Heart right ventricle (tissue), 16 donors: ENCODE measurements around the gene HNRNPL. TPM values are rescaled to one million over a fixed set of nuclear protein-coding genes. Genes with fewer than 3 reads are reported as not detected.
A peak's percentile ranks its signal among the peaks of the same experiment; 100 is the strongest.

Experiments used
- ATAC-seq, 8 donors: fragments of 200-7000 bp; cut with Tn5 transposase; one replicate each; pipeline ENCODE4 v1.9.1; 2020; ENCODE audit warnings: mild to moderate bottlenecking in 8 of 8, moderate library complexity in 8 of 8, moderate number of reproducible peaks in 1 of 8
- DNase-seq, 2 donors: peaks; one replicate each; pipeline ENCODE4 v3.0.0-alpha.2; 2020
- H3K27ac ChIP-seq, 10 donors: fragments of 200-600 bp; sonication (generic) in 2 of 10; one replicate each; pipeline versions ENCODE4 v1.5.0 to v1.8.0; 2020 to 2022; ENCODE audit warnings: mild to moderate bottlenecking in 3 of 10
- H3K27me3 ChIP-seq, 7 donors: fragments of 200-600 bp; one replicate each; pipeline ENCODE4 v1.8.0; 2021 to 2022; ENCODE audit warnings: mild to moderate bottlenecking in 2 of 7
- H3K36me3 ChIP-seq, 9 donors: fragments of 200-600 bp; sonication (generic) in 1 of 9; one replicate each; pipeline versions ENCODE4 v1.5.0 to v1.8.0; 2020 to 2022; ENCODE audit warnings: mild to moderate bottlenecking in 2 of 9
- H3K4me1 ChIP-seq, 9 donors: fragments of 200-600 bp; sonication (generic) in 1 of 9; one replicate each; pipeline versions ENCODE4 v1.5.0 to v1.8.0; 2020 to 2022; ENCODE audit warnings: mild to moderate bottlenecking in 4 of 9
- H3K4me3 ChIP-seq, 10 donors: fragments of 200-600 bp; sonication (generic) in 2 of 10; one replicate each; pipeline versions ENCODE4 v1.5.0 to v1.8.0; 2020 to 2022; ENCODE audit warnings: mild to moderate bottlenecking in 7 of 10, moderate library complexity in 2 of 10
- H3K9me3 ChIP-seq, 11 donors: fragments of 200-600 bp in 10 of 11; sonication (generic) in 2 of 11; one replicate each; pipeline versions ENCODE4 v1.5.0 to v1.8.0; 2013 to 2022; ENCODE audit warnings: mild to moderate bottlenecking in 2 of 11, control low read depth in 1 of 11, moderate library complexity in 1 of 11
- WGBS, 2 donors: extraction: QIAGEN DNeasy Blood & Tissue Kit; methylation state at CpG; one replicate each; pipeline ENCODE4 v1.1.7; 2013; ENCODE audit warnings: inconsistent platforms in 1 of 2; 5-methylcytosine and 5-hydroxymethylcytosine counted together
- intact Hi-C, 10 donors: fragments of 100-400 bp; cut with DNase I; formaldehyde crosslinking; loops; one replicate each; pipeline versions ENCODE4 v1.11.1 to v1.14.2; 2022
- polyA plus RNA-seq, 2 donors: library from polyadenylated mRNA; stranded (reverse); fragments of 200-250 nt; gene quantifications; one replicate each; pipeline ENCODE4 v1.2.3, GENCODE V29; 2013
- total RNA-seq, 10 donors: library from RNA; stranded (reverse); fragmentation: NEBNext Ultra II Directional in 3 of 10; extraction: Animal tissue kit (Norgen Biotek cat#: 25700) in 3 of 10; gene quantifications; one replicate each; pipeline versions ENCODE4 v1.2.1 to v1.2.4, GENCODE V29; 2021 to 2023
- TF ChIP-seq, protein P1 (sequence below), 9 donors: fragments of 200-600 bp; sonication (generic) in 2 of 9; IDR thresholded peaks; one replicate each; pipeline versions ENCODE4 v1.5.0 to v1.8.0; 2021 to 2022; ENCODE audit warnings: antibody characterized with exemption in 9 of 9, mild to moderate bottlenecking in 5 of 9, moderate library complexity in 1 of 9
- donor health status: Arrhythmogenic right ventricular cardiomyopathy.
- donor health status: ischemic (EF 13 %, LVEDD 7.1; RV severe dilation, severe dysfunction).
- donor health status: healthy with polysubstance abuse.
- donor health status: DM: no; HTN: yes; CAD: no.
- donor health status: DM: no; HTN: no; CAD: no.
- donor health status: ischemic (EF 25% LVEDD 6.9; RV normal size, moderate dysfunction).
- donor health status: ischemic (EF 25% LVEDD 5.7; RV mildly dilated, moderate dysfunction).
- donor health status: healthy.
- donor health status: DM: yes; HTN: yes; CAD: no.
- donor health status: Ischemic cardiomyopathy.
- donor health status: ischemic (EF 35%, LVEDD 5.7; RV mildly dilated, moderate dysfunction).
- donor health status: nonischemic (EF 11% LVEDD 7.7; RV severe dilation, severe dysfunction).
- donor health status: DM: yes; HTN: yes; CAD: no.
- donor health status: PGD.
- donor health status: ischemic (EF 29% LVEDD 5.4; RV normal size, mild dysfunction).
- donor health status: nonischemic (EF 23%, LVEDD 6.1; RV moderate dilation, normal function).

Gene HNRNPL
- total and polyA plus RNA-seq, 12 donors = 130 to 196 (median 170) TPM

DNA sequence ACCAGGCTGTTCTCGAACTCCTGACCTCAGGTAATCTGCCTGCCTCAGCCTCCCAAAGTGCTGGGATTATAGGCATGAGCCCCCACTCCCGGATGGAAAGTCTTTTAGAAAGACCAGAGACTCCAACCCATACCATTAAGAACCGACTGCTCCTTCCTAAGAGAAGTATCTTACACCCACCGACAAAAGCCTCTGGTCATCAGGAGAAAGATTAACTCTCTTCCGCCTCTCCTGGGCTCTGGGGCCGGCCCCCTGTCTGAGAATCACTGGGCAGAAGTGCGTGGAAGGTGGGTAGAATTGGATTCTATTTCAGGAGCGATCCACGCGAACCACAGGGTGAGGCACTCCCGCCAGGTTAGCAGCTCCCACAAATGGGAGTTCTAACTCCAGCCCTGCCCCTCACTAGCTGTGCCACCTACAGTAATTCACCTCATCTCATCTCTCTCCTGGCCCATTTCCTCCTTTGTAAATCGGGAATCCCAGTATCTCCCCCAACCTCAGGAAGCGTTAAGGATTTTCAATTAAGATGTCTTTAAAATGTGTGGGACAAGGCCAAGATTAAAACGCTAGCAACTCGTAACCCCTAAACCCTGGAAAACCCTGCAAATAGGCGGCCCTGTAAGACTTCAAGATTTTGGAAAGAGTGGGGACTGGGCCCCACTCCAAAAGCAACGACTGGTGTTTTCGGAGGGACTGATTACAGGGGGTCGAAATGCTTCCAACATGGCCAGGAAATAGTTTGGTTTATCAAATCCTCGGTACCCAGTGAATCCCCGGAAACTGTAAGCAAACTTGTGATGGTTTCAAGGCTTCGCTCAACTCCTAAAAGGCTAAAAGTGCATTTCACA, 1.3 kb downstream of the HNRNPL start:
- Histone ChIP-seq H3K4me1 (peaks cover 17 to 69% (median 47%) of the 10 kb centered on the region in 9 donors), H3K36me3 (peaks cover 1 to 51% (median 43%) of the 10 kb centered on the region in 9 donors), H3K9me3 (no peaks in the 10 kb centered on the region), H3K27me3 (no peaks in the 10 kb centered on the region), H3K27ac (peak overlapping the region; percentile 99 to 100 (median 100)), H3K4me3 (peak overlapping the region; percentile 69 to 98 (median 86))
- ATAC-seq (no peak), DNase-seq (no peak)
- intact Hi-C loops = loop anchor here in 5 of 10 donors (1.0 to 10.0 kb wide), 7 partner anchors 18 to 214 kb away; partner anchors contain the start of genes ECH1 (in 1 of the 5), MRPS12 (in 1 of the 5), NFKBIB (in 1 of the 5) and SARS2 (in 1 of the 5)
- TF ChIP-seq, protein P1, sequence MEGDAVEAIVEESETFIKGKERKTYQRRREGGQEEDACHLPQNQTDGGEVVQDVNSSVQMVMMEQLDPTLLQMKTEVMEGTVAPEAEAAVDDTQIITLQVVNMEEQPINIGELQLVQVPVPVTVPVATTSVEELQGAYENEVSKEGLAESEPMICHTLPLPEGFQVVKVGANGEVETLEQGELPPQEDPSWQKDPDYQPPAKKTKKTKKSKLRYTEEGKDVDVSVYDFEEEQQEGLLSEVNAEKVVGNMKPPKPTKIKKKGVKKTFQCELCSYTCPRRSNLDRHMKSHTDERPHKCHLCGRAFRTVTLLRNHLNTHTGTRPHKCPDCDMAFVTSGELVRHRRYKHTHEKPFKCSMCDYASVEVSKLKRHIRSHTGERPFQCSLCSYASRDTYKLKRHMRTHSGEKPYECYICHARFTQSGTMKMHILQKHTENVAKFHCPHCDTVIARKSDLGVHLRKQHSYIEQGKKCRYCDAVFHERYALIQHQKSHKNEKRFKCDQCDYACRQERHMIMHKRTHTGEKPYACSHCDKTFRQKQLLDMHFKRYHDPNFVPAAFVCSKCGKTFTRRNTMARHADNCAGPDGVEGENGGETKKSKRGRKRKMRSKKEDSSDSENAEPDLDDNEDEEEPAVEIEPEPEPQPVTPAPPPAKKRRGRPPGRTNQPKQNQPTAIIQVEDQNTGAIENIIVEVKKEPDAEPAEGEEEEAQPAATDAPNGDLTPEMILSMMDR (IDR thresholded peaks at IDR 0.05) = no peak
- 15 to 19% methylated on average over 22 of the region's 22 CpGs for WGBS, 2 donors

- H3K27ac ChIP-seq = no peak overlapping the region
- no peak for ATAC-seq
- intact Hi-C loops = loop anchor here in 4 of 10 donors (5.0 to 10.0 kb wide), 4 partner anchors 111 to 211 kb away; no protein-coding TSS in a partner anchor
Measured at GRCh38 chr19:38846097-38846496, 3.7 kb downstream of the HNRNPL start.

GRCh38 chr19:38845374-38846024, 4.3 kb downstream of the HNRNPL start:
- DNase-seq = no peak

More at GRCh38 chr19:38846097-38846496, 3.7 kb downstream of the HNRNPL start:
- 62 to 67% methylated on average over 2 of the region's 2 CpGs for WGBS, 2 donors
- Histone ChIP-seq H3K4me1 (peaks cover 17 to 69% (median 44%) of the 10 kb centered on the region in 9 donors), H3K9me3 (no peaks in the 10 kb centered on the region), H3K27me3 (no peaks in the 10 kb centered on the region), H3K36me3 (peaks cover 4 to 75% (median 67%) of the 10 kb centered on the region in 9 donors), H3K4me3 (no peak overlapping the region)
- no peak for DNase-seq
- TF ChIP-seq, protein P1 (IDR thresholded peaks at IDR 0.05) = no peak

More at GRCh38 chr19:38845374-38846024, 4.3 kb downstream of the HNRNPL start:
- no peak overlapping the region for H3K4me3 ChIP-seq
- no peak for ATAC-seq
- TF ChIP-seq, protein P1 (IDR thresholded peaks at IDR 0.05) = no peak
- no peaks in the 10 kb centered on the region for H3K27me3 ChIP-seq
- H3K9me3 ChIP-seq = no peaks in the 10 kb centered on the region
- intact Hi-C loops = loop anchor here in 4 of 10 donors (5.0 to 10.0 kb wide), 4 partner anchors 111 to 211 kb away; no protein-coding TSS in a partner anchor
- 85 to 86% methylated on average over 14 of the region's 14 CpGs for WGBS, 2 donors
- H3K27ac ChIP-seq = no peak overlapping the region
- peaks cover 4 to 81% (median 73%) of the 10 kb centered on the region in 9 donors for H3K36me3 ChIP-seq
- H3K4me1 ChIP-seq = peaks cover 17 to 71% (median 41%) of the 10 kb centered on the region in 9 donors
